NCI-H1105 (cell line): Measurements from ENCODE around the gene GUCY1A1.

ENCODE experiments used
- DNase-seq: peaks from one replicate; lab custom pipeline; 2025; lab: John Stamatoyannopoulos, UW

Gene GUCY1A1

GRCh38 chr4:155693015-155693663 is 26.5 kb downstream of the GUCY1A1 start:
- peak; percentile 0 for DNase-seq

- no peak for DNase-seq
Observed at GRCh38 chr4:155694100-155694785, 27.6 kb downstream of the GUCY1A1 start.

- DNase-seq: no peak
Observed at GRCh38 chr4:155696226-155696625, 29.6 kb downstream of the GUCY1A1 start.

- no peak for DNase-seq
Observed at GRCh38 chr4:155696726-155697125, 30.1 kb downstream of the GUCY1A1 start.

- DNase-seq: no peak
Observed at GRCh38 chr4:155701827-155702226, 35.2 kb downstream of the GUCY1A1 start.

GRCh38 chr4:155703486-155704247 is 37.0 kb downstream of the GUCY1A1 start:
- DNase-seq: no peak

GRCh38 chr4:155704841-155705404 is 38.3 kb downstream of the GUCY1A1 start:
- no peak for DNase-seq

GRCh38 chr4:155705664-155706063 is 39.0 kb downstream of the GUCY1A1 start:
- no peak for DNase-seq

GRCh38 chr4:155706147-155706546 is 39.5 kb downstream of the GUCY1A1 start:
- DNase-seq: no peak

GRCh38 chr4:155707251-155707650 is 40.6 kb downstream of the GUCY1A1 start:
- no peak for DNase-seq

GRCh38 chr4:155708782-155709181 is 42.1 kb downstream of the GUCY1A1 start:
- DNase-seq: no peak

- no peak for DNase-seq
Observed at GRCh38 chr4:155709918-155710317, 43.3 kb downstream of the GUCY1A1 start.

GRCh38 chr4:155711556-155711955 is 44.9 kb downstream of the GUCY1A1 start:
- DNase-seq: no peak

- no peak for DNase-seq
Observed at GRCh38 chr4:155712846-155713245, 46.2 kb downstream of the GUCY1A1 start.

- no peak for DNase-seq
Observed at GRCh38 chr4:155713911-155714310, 47.3 kb downstream of the GUCY1A1 start.

- DNase-seq: no peak
Observed at GRCh38 chr4:155722336-155722735, 55.7 kb downstream of the GUCY1A1 start.

GRCh38 chr4:155722816-155723499 is 56.3 kb downstream of the GUCY1A1 start:
- DNase-seq: no peak

GRCh38 chr4:155724731-155725130 is 58.1 kb downstream of the GUCY1A1 start:
- DNase-seq: no peak

- no peak for DNase-seq
Observed at GRCh38 chr4:155734065-155734464, 67.4 kb downstream of the GUCY1A1 start.

- DNase-seq: no peak
Observed at GRCh38 chr4:155734951-155735350, 68.3 kb downstream of the GUCY1A1 start.

- DNase-seq: no peak
Observed at GRCh38 chr4:155735496-155735895, 68.8 kb downstream of the GUCY1A1 start.

GRCh38 chr4:155738548-155738947 is 71.9 kb downstream of the GUCY1A1 start:
- no peak for DNase-seq
